ENCODE data around the gene KRTAP10-1. TPM values are rescaled to one million over a fixed set of nuclear protein-coding genes. Genes with fewer than 3 reads are reported as not detected.

The KRTAP10-1 gene
- total and polyA plus RNA-seq, 9 of the 15 experiments (the other 6 are each of a cell fraction or from before 2014, with no cell fraction given): not detected

- FAIRE-seq (no peak), DNase-seq (ENCODE audit: extremely low read depth in 1 of 4, low spot score in 3 of 4) (no peak), ATAC-seq (no peak)
- no peak overlapping the region for H3K9ac ChIP-seq (ENCODE audit: insufficient read depth in 1 of 2, low read depth in 2 of 2, low read length in 2 of 2)
- 5% methylated on average over 19 of the region's 21 CpGs for WGBS (ENCODE audit: insufficient coverage, low coverage, missing lambda C conversion rate)
- H3K27ac ChIP-seq (ENCODE audit: extremely low read depth, low read depth, low read length): no peak overlapping the region
- no peaks in the 10 kb centered on the region for H3K36me3 ChIP-seq (ENCODE audit: control insufficient read depth, insufficient read depth, low read length)
- BruUV-seq (replicated peaks): no TSS peak
- ChIA-PET CTCF (ENCODE audit: low intra/inter-chr PET ratio) (no interaction called here), POLR2A (interaction anchor here (0.6 kb wide), 1 partner anchor 113 kb away, joined by 3 read pairs; no protein-coding TSS in a partner anchor)
- H3K4me1 ChIP-seq (replicated peaks in 1 of 2; ENCODE audit: control insufficient read depth in 2 of 2, insufficient read depth in 2 of 2, low read length in 2 of 2): peaks cover 0 to 24% of the 10 kb centered on the region in 2 experiments; a peak in 3 of 5 replicates
- H3K9me1 ChIP-seq (ENCODE audit: control insufficient read depth, insufficient read depth, low read length): no peaks in the 10 kb centered on the region
- H3K79me2 ChIP-seq (ENCODE audit: control insufficient read depth, insufficient read depth, low read length): no peaks in the 10 kb centered on the region
- no peak overlapping the region for H3K4me3 ChIP-seq
- in situ Hi-C loops (cut with MboI) (no loop called here), intact Hi-C loops (cut with micrococcal nuclease) (loop anchor here (10.0 kb wide), 1 partner anchor 412 kb away; the partner anchor contains the start of gene ITGB2)
- H3K9me3 ChIP-seq (replicated peaks; ENCODE audit: control insufficient read depth, insufficient read depth, low read depth, low read length): no peaks in the 10 kb centered on the region
- H4K20me1 ChIP-seq (replicated peaks; ENCODE audit: control insufficient read depth, insufficient read depth, low read length): peaks cover 15% of the 10 kb centered on the region; the same call in 1 of the 2 replicates
- peaks cover 12 to 41% of the 10 kb centered on the region in 2 experiments for H3K27me3 ChIP-seq (ENCODE audit: control insufficient read depth in 2 of 2, insufficient read depth in 2 of 2, low read length in 2 of 2)
- H3K4me2 ChIP-seq (ENCODE audit: insufficient read depth, low read length): no peak overlapping the region
- H2AFZ ChIP-seq (ENCODE audit: low read depth, low read length): no peak overlapping the region
- TF ChIP-seq MCM2 (IDR thresholded peaks at IDR 0.05; ENCODE audit: low read depth) (no peak), ZNF511 (CRISPR knock-in tag; IDR thresholded peaks at IDR 0.05) (no peak), PTBP1 (IDR thresholded peaks at IDR 0.05; ENCODE audit: low read depth, low read length) (no peak), ZBTB5 (IDR thresholded peaks at IDR 0.05) (no peak), ZNF518B (CRISPR knock-in tag; IDR thresholded peaks at IDR 0.05) (no peak), NEUROD1 (IDR thresholded peaks at IDR 0.05; ENCODE audit: borderline replicate concordance, low read depth, low read length, partially characterized antibody) (no peak), ZZZ3 (IDR thresholded peaks at IDR 0.05) (no peak), SRF (CRISPR knock-in tag; IDR thresholded peaks at IDR 0.05) (no peak), IFI16 (CRISPR knock-in tag; IDR thresholded peaks at IDR 0.05) (no peak), RBM15 (IDR thresholded peaks at IDR 0.05; ENCODE audit: insufficient read depth, low read length) (no peak), JUNB (CRISPR knock-in tag; conservative IDR thresholded peaks at IDR 0.05) (no peak), MNT (conservative IDR thresholded peaks at IDR 0.05) (no peak), CHD2 (IDR thresholded peaks at IDR 0.05; ENCODE audit: low read depth, low read length) (no peak)
Observed at GRCh38 chr21:44512496-44513388, 27.3 kb downstream of the KRTAP10-1 start.

Measured in K562 (cell line).